ENCODE measurements around the gene MYH13. TPM values are rescaled to one million over a fixed set of nuclear protein-coding genes. Genes with fewer than 3 reads are reported as not detected.

MYH13 gene
- total RNA-seq, 1 donor from 2014 or later = not detected

- TF ChIP-seq, protein P1, sequence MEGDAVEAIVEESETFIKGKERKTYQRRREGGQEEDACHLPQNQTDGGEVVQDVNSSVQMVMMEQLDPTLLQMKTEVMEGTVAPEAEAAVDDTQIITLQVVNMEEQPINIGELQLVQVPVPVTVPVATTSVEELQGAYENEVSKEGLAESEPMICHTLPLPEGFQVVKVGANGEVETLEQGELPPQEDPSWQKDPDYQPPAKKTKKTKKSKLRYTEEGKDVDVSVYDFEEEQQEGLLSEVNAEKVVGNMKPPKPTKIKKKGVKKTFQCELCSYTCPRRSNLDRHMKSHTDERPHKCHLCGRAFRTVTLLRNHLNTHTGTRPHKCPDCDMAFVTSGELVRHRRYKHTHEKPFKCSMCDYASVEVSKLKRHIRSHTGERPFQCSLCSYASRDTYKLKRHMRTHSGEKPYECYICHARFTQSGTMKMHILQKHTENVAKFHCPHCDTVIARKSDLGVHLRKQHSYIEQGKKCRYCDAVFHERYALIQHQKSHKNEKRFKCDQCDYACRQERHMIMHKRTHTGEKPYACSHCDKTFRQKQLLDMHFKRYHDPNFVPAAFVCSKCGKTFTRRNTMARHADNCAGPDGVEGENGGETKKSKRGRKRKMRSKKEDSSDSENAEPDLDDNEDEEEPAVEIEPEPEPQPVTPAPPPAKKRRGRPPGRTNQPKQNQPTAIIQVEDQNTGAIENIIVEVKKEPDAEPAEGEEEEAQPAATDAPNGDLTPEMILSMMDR (conservative IDR thresholded peaks at IDR 0.05; ENCODE audit: low read depth, low read length) = no peak
- no peak for DNase-seq (ENCODE audit: low read depth)
- H3K4me3 ChIP-seq (ENCODE audit: low read depth, low read length) = no peak overlapping the region
Measured at GRCh38 chr17:10398352-10398751, 25.5 kb upstream of the MYH13 start.

DNA sequence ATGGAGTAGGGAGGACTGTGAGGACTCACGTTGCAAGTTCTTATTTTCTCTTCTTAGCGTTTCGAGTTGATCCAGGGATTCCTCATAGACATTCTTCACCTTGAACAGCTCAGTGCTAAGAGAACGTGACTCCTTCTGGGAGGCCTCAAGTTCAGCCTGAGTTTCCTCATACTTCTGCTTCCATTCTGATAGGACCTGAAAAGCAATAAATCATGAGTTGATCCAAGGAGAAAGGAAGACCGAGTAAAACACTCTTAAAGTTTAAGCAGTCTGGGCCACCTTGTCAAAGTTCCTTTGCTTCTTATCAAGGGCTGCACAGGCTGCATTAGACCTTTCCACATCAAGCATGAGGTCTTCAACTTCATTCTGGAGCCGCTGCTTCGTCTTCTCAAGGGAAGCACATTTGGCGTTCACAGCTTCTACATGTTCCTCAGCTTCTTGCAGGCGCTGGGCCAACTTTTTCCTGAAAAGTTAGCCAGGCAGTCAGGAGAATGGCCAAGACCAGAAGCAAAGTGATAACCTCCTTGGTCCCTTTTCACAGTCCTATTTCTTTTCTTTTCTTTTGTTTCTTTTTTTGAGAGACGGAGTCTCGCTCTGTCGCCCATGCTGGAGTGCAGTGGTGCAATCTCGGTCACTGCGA, 23.8 kb upstream of the MYH13 start:
- no peak overlapping the region for H3K4me3 ChIP-seq (ENCODE audit: low read depth, low read length)
- no peak for DNase-seq (ENCODE audit: low read depth)
- TF ChIP-seq, protein P1 (conservative IDR thresholded peaks at IDR 0.05; ENCODE audit: low read depth, low read length) = no peak

- TF ChIP-seq, protein P1 (conservative IDR thresholded peaks at IDR 0.05; ENCODE audit: low read depth, low read length) = no peak
- DNase-seq (ENCODE audit: low read depth) = no peak
Measured at GRCh38 chr17:10394201-10394887, 21.5 kb upstream of the MYH13 start.

GRCh38 chr17:10392880-10393279, 20.1 kb upstream of the MYH13 start:
- TF ChIP-seq, protein P1 (conservative IDR thresholded peaks at IDR 0.05; ENCODE audit: low read depth, low read length) = no peak

More at GRCh38 chr17:10394201-10394887, 21.5 kb upstream of the MYH13 start:
- no peak overlapping the region for H3K4me3 ChIP-seq (ENCODE audit: low read depth, low read length)

DNA sequence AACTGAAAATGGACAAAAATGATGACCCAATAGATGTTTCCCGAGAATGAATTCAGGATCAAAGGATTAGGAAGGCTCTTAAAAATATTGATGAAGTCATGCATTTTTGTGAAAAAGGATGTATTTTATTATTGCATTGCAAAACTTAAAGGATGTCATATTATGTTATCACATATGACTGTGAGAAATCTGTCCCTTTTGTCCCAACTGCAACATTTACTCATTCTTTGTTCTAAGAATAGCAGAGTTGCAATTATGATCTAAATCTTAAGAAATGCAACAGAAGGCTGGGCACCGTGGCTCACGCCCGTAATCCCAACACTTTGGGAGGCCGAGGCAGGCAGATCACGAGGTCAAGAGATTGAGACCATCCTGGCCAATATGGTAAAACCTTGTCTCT, 13.1 kb upstream of the MYH13 start:
- DNase-seq (ENCODE audit: low read depth) = no peak
- H3K4me3 ChIP-seq (ENCODE audit: low read depth, low read length) = no peak overlapping the region
- TF ChIP-seq, protein P1 (conservative IDR thresholded peaks at IDR 0.05; ENCODE audit: low read depth, low read length) = no peak

More at GRCh38 chr17:10392880-10393279, 20.1 kb upstream of the MYH13 start:
- no peak overlapping the region for H3K4me3 ChIP-seq (ENCODE audit: low read depth, low read length)
- no peak for DNase-seq (ENCODE audit: low read depth)

DNA sequence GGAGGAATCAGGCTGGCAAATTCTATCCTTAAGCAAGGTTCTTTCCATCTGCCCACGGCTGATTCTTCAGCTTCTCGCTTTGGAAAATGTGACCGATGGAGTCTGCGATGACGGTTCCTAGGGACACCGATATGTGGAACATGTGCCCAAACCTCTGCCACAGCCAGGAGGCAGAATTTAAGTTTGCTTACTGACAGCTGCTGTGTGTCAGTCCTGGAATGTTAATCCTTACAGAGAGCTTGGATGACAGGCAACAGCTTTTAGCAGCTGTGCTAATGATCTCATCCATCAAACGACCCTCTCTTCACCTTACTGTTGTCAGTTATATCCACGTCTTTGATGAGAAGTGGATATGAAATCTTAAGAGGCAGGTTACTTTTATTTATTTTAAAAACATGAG, 11.4 kb upstream of the MYH13 start:
- DNase-seq (ENCODE audit: low read depth) = no peak
- TF ChIP-seq, protein P1 (conservative IDR thresholded peaks at IDR 0.05; ENCODE audit: low read depth, low read length) = no peak
- no peak overlapping the region for H3K4me3 ChIP-seq (ENCODE audit: low read depth, low read length)

All from epithelial cell of proximal tubule (primary cell).